HG02571 (cell line): Measurements from ENCODE around the gene PRR13.
A peak's percentile ranks its signal among the peaks of the same experiment; 100 is the strongest.
"Not testable (repeated sequence)": the region's sequence is repeated elsewhere in the genome, so short reads cannot be mapped to it uniquely, and the experiment has no call there.

Experiments used
- ATAC-seq: cut with Tn5 transposase; IDR thresholded peaks from one replicate; pipeline ENCODE4 v1.9.1; 2021; ENCODE audit warnings: mild to moderate bottlenecking, moderate library complexity; ENCODE audit not compliant: unreplicated experiment

The PRR13 gene

GRCh38 chr12:53441040-53441833 lies at the start of gene PRR13:
Gene PRR13, plus strand, starts transcription at chr12:53441734. Its CDS starts 981 bp downstream, at chr12:53442715.
- peak; percentile 99 for ATAC-seq

- no peak for ATAC-seq
Measured at GRCh38 chr12:53399896-53400295, 41.6 kb upstream of the PRR13 start.

GRCh38 chr12:53402351-53402750 lies 39.2 kb upstream of the PRR13 start:
- ATAC-seq = not testable (repeated sequence)

- no peak for ATAC-seq
Measured at GRCh38 chr12:53402871-53403270, 38.7 kb upstream of the PRR13 start.

- no peak for ATAC-seq
Measured at GRCh38 chr12:53410951-53411350, 30.6 kb upstream of the PRR13 start.

GRCh38 chr12:53413485-53414204 lies 27.9 kb upstream of the PRR13 start:
- ATAC-seq = no peak

- ATAC-seq = no peak
Measured at GRCh38 chr12:53414756-53415417, 26.6 kb upstream of the PRR13 start.

GRCh38 chr12:53415752-53416389 lies 25.7 kb upstream of the PRR13 start:
- ATAC-seq = not testable (repeated sequence)

- ATAC-seq = not testable (repeated sequence)
Measured at GRCh38 chr12:53417291-53417816, 24.2 kb upstream of the PRR13 start.

- no peak for ATAC-seq
Measured at GRCh38 chr12:53418221-53418620, 23.3 kb upstream of the PRR13 start.

- no peak for ATAC-seq
Measured at GRCh38 chr12:53419756-53420155, 21.8 kb upstream of the PRR13 start.

- not testable (repeated sequence) for ATAC-seq
Measured at GRCh38 chr12:53422247-53422646, 19.3 kb upstream of the PRR13 start.

GRCh38 chr12:53423597-53423996 lies 17.9 kb upstream of the PRR13 start, which contains the start of gene AMHR2:
Gene AMHR2, plus strand, starts transcription at chr12:53423855. Its CDS starts 80 bp downstream, at chr12:53423935.
- no peak for ATAC-seq

- no peak for ATAC-seq
Measured at GRCh38 chr12:53424626-53425514, 16.7 kb upstream of the PRR13 start.

GRCh38 chr12:53425515-53426150 lies 15.9 kb upstream of the PRR13 start:
- no peak for ATAC-seq

- ATAC-seq = no peak
Measured at GRCh38 chr12:53427905-53428594, 13.5 kb upstream of the PRR13 start.

GRCh38 chr12:53428741-53429140 lies 12.8 kb upstream of the PRR13 start:
- no peak for ATAC-seq

- no peak for ATAC-seq
Measured at GRCh38 chr12:53430116-53430515, 11.4 kb upstream of the PRR13 start.

- no peak for ATAC-seq
Measured at GRCh38 chr12:53431187-53431586, 10.3 kb upstream of the PRR13 start.
